HUES64 (cell line): ENCODE data around the gene VPS13C. TPM values are rescaled to one million over a fixed set of nuclear protein-coding genes. Genes with fewer than 3 reads are reported as not detected.

Experiments used
- H3K27ac ChIP-seq: 2 replicates; pipeline ENCODE4 v1.7.0; 2013; ENCODE audit warnings: low read depth, low read length, inconsistent platforms
- H3K27me3 ChIP-seq: 2 replicates; pipeline ENCODE4 v1.6.1; 2013; ENCODE audit warnings: mild to moderate bottlenecking, low read length; ENCODE audit not compliant: insufficient read depth
- H3K36me3 ChIP-seq: 2 replicates; pipeline ENCODE4 v1.6.1; 2013; ENCODE audit warnings: mild to moderate bottlenecking, low read length; ENCODE audit not compliant: insufficient read depth
- H3K4me1 ChIP-seq: 2 replicates; pipeline ENCODE4 v1.6.1; 2013; ENCODE audit warnings: mild to moderate bottlenecking, low read length, moderate library complexity; ENCODE audit not compliant: insufficient read depth
- H3K4me3 ChIP-seq: 2 replicates; pipeline ENCODE4 v1.5.1; 2013; ENCODE audit warnings: mild to moderate bottlenecking, low read length, moderate library complexity
- H3K9ac ChIP-seq: 2 replicates; pipeline ENCODE4 v1.6.1; 2013; ENCODE audit warnings: mild to moderate bottlenecking, low read depth, low read length
- H3K9me3 ChIP-seq: 2 replicates; pipeline ENCODE4 v1.6.1; 2013; ENCODE audit warnings: low read depth, low read length; ENCODE audit not compliant: insufficient read depth
- WGBS: fragments of 150-250, 120-280 bp; methylation state at CpG from one replicate; pipeline ENCODE4 v1.1.7; 2013; ENCODE audit warnings: missing lambda C conversion rate; 5-methylcytosine and 5-hydroxymethylcytosine counted together
- polyA plus RNA-seq, 2 experiments: library from polyadenylated mRNA; stranded (reverse); fragments of 50-300 nt; gene quantifications; one replicate each; pipeline ENCODE4 v1.2.3, GENCODE V29; 2013

VPS13C gene, protein sequence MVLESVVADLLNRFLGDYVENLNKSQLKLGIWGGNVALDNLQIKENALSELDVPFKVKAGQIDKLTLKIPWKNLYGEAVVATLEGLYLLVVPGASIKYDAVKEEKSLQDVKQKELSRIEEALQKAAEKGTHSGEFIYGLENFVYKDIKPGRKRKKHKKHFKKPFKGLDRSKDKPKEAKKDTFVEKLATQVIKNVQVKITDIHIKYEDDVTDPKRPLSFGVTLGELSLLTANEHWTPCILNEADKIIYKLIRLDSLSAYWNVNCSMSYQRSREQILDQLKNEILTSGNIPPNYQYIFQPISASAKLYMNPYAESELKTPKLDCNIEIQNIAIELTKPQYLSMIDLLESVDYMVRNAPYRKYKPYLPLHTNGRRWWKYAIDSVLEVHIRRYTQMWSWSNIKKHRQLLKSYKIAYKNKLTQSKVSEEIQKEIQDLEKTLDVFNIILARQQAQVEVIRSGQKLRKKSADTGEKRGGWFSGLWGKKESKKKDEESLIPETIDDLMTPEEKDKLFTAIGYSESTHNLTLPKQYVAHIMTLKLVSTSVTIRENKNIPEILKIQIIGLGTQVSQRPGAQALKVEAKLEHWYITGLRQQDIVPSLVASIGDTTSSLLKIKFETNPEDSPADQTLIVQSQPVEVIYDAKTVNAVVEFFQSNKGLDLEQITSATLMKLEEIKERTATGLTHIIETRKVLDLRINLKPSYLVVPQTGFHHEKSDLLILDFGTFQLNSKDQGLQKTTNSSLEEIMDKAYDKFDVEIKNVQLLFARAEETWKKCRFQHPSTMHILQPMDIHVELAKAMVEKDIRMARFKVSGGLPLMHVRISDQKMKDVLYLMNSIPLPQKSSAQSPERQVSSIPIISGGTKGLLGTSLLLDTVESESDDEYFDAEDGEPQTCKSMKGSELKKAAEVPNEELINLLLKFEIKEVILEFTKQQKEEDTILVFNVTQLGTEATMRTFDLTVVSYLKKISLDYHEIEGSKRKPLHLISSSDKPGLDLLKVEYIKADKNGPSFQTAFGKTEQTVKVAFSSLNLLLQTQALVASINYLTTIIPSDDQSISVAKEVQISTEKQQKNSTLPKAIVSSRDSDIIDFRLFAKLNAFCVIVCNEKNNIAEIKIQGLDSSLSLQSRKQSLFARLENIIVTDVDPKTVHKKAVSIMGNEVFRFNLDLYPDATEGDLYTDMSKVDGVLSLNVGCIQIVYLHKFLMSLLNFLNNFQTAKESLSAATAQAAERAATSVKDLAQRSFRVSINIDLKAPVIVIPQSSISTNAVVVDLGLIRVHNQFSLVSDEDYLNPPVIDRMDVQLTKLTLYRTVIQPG (N-terminal part only)
- 4.3 TPM for polyA plus RNA-seq (2013, experiment 1 of 2)
- polyA plus RNA-seq (2013, experiment 2 of 2), result 5.7 TPM

DNA sequence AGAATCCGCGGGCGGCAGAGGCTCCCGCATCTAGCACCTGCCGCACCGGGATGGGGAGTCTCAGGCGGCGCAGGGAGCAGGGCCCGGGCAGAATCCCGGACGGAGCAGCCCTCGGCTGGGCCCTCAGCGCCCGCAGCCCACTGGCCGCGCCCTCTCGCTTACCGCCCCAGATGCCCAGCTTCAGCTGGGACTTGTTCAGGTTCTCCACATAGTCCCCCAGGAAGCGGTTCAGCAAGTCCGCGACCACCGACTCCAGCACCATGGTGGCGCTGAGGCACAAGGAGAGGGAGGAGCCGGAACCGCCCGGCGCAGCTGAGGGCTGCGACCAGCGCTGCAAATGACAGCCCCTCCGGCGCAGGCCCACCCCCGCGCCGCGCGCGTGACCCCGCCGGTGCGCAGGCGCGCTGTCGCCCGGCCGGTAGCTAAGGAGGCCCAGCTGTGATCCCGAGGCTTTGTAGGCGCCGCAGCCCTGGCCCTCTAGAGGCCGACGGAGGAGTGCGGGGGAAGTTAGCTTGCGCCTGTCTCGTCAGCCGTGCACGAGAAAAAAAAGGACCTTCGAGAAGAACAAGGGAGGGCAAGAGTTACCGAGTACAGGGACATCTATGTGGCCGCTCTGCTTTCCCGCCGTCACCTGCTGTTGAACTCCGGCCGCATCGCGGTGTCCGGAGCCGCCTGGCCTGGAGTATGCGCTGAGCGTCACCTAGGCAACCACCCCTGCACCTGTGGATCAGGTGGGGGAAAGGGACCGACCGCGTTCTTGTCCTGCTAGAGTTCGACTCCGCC is at the start of gene VPS13C:
TSS of gene VPS13C (minus strand) at position 335 of the 783 bp plus-strand sequence. CDS start at position 262, 73 bp downstream.
- H3K4me1 ChIP-seq, result peaks cover 6% of the 10 kb centered on the region; the same call in 1 of the 2 replicates
- peaks cover 57% of the 10 kb centered on the region for H3K27me3 ChIP-seq
- H3K9ac ChIP-seq, result peak within 1 kb of the TSS; percentile 61
- under 1% methylated on average over 73 of the region's 73 CpGs for WGBS
- H3K9me3 ChIP-seq, result no peaks in the 10 kb centered on the region
- no peak within 1 kb of the TSS for H3K27ac ChIP-seq
- peak within 1 kb of the TSS; percentile 84 for H3K4me3 ChIP-seq
- H3K36me3 ChIP-seq, result no peaks in the 10 kb centered on the region

DNA sequence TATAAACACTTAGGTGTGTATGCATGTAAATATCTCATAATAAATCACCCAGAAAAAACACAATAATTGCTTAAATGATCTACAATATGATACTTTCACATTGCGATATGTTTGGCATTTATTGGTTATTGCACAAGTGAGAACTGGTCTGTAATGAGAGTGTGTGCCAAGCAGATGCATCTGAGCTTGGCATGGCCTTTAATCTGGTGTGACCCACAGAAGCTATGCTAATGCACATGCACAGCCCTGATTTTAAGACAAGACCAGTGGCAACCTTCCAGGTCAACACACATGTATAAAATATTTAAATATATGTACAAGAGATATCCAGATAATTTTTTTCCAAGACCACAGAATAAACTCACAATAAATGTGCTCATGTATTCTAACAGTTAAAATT is 49.2 kb upstream of the VPS13C start:
- Histone ChIP-seq H3K9ac (no peak overlapping the region), H3K4me3 (no peak overlapping the region), H3K4me1 (no peaks in the 10 kb centered on the region; the same call in 1 of the 2 replicates), H3K9me3 (no peaks in the 10 kb centered on the region), H3K27ac (no peak overlapping the region), H3K27me3 (no peaks in the 10 kb centered on the region), H3K36me3 (no peaks in the 10 kb centered on the region)
- WGBS, result 100% methylated on average over 1 of the region's 1 CpG

DNA sequence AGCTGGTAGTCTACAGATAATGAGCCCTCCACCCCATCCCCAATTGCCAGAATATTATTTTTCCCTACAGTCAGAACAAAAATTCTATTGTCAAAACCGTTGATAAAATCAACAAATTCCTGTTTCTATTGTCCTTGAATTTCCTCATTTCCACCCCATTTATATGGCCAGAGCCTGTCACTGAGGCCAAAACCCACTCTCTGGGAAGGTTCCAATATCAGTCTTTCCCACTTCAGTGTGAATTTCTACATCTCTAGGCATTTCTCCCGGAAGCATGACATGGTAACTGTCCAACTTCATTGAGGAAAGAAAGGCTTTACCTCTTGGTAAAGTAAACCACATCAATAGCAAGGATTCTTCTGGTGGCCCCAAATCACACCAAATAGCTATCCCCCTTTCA is 48.2 kb upstream of the VPS13C start:
- Histone ChIP-seq H3K4me3 (no peak overlapping the region), H3K9me3 (no peaks in the 10 kb centered on the region), H3K27ac (no peak overlapping the region), H3K27me3 (no peaks in the 10 kb centered on the region), H3K36me3 (no peaks in the 10 kb centered on the region), H3K4me1 (no peaks in the 10 kb centered on the region; the same call in 1 of the 2 replicates), H3K9ac (no peak overlapping the region)
- WGBS, result 89% methylated on average over 2 of the region's 2 CpGs

DNA sequence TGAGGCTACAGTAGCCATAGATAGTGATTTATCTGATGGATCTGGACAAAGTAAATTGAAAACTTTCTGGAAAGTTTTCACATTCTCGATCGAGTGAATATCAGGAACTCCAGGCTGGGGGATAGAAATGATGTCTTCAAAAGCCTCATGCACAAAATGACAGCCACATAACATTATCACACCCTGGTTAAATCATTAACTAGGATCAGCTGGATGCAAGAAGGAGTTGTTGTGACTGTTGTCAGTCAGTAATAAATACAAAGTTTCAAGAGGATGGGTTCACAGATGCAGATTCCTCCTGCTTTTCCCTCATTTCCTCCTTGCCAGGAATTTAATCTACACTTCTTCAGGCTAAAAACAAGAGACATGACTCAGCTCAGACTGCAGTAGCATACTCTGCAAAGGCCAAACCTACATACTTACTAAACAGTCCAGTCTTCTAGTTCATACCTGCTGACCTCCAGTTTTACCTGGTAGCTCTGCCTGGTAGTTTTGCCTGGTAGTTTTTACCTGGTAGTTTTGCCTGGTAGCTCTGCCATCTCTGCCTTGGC is 47.4 kb upstream of the VPS13C start:
- Histone ChIP-seq H3K27ac (no peak overlapping the region), H3K27me3 (no peaks in the 10 kb centered on the region), H3K4me3 (no peak overlapping the region), H3K9ac (no peak overlapping the region), H3K9me3 (no peaks in the 10 kb centered on the region), H3K4me1 (no peaks in the 10 kb centered on the region; the same call in 1 of the 2 replicates), H3K36me3 (no peaks in the 10 kb centered on the region)
- WGBS, result 91% methylated on average over 2 of the region's 2 CpGs

DNA sequence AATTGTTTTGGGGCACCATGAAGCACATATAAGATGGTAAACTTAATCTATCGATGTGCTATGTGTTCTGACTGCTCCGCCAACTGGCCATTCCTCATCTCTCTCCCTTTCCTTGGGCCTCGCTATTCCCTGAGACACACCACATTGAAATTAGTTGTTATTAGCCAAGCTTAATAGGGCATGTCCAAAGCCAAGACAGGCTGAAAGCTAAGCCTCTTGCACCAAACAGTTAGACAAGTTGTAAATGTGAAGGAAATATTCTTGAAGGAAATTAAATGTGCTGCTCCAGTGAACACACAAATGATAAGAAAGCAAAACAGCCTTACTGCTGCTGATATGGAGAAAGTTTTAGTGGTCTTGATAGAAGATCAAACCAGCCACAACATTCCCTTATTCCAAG is 45.8 kb upstream of the VPS13C start:
- H3K27ac ChIP-seq, result no peak overlapping the region
- no peaks in the 10 kb centered on the region; the same call in 1 of the 2 replicates for H3K4me1 ChIP-seq
- no peak overlapping the region for H3K4me3 ChIP-seq
- no peak overlapping the region for H3K9ac ChIP-seq
- H3K9me3 ChIP-seq, result no peaks in the 10 kb centered on the region
- WGBS, result 97% methylated on average over 3 of the region's 3 CpGs
- no peaks in the 10 kb centered on the region for H3K27me3 ChIP-seq
- no peaks in the 10 kb centered on the region for H3K36me3 ChIP-seq

DNA sequence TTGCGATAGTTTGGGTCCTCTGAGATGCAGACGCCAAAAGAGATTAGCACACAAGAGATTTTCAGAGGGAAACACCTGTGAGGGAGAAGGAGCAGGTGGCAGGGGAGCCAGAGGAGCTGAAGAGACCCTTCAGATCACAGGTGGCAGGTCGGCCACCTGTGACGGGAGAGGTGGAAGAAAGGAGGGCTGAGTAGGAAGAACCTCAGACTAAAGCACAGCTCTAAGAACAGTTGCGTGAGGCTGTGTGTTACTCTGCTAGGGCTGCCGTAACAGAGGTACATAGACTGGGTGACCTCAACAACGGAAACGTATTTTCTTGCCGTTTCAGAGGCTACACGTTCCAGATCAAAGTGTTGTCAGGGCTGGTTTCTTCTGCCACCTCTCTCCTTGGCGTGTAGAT is 45.0 kb upstream of the VPS13C start:
- H3K36me3 ChIP-seq, result no peaks in the 10 kb centered on the region
- no peaks in the 10 kb centered on the region; the same call in 1 of the 2 replicates for H3K4me1 ChIP-seq
- H3K27me3 ChIP-seq, result no peaks in the 10 kb centered on the region
- H3K27ac ChIP-seq, result no peak overlapping the region
- whole genome bisulfite sequencing, result 95% methylated on average over 11 of the region's 11 CpGs
- no peaks in the 10 kb centered on the region for H3K9me3 ChIP-seq
- H3K4me3 ChIP-seq, result no peak overlapping the region
- no peak overlapping the region for H3K9ac ChIP-seq

DNA sequence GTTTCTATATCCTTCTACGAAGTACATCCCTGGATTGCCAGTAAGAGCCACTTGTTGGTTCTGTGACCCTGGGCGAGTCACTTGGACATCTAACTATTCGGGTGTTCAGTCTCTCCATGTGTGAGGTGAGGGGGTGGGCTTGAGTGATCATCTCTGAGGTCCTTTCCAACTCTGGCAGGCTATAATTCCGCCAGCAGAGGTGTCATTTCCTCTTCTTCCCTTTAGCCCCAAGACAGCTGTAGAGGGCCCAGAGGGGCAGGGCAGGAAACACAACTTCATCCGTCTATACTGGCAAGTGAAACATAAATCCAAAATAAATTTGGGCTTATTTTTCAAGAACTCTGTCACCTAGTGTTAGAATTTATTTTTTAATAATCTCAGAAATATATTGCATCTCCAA is 44.6 kb upstream of the VPS13C start:
- Histone ChIP-seq H3K4me3 (no peak overlapping the region), H3K36me3 (no peaks in the 10 kb centered on the region), H3K9ac (no peak overlapping the region), H3K27me3 (no peaks in the 10 kb centered on the region), H3K27ac (no peak overlapping the region), H3K9me3 (no peaks in the 10 kb centered on the region), H3K4me1 (no peaks in the 10 kb centered on the region; the same call in 1 of the 2 replicates)
- 92% methylated on average over 5 of the region's 5 CpGs for WGBS

DNA sequence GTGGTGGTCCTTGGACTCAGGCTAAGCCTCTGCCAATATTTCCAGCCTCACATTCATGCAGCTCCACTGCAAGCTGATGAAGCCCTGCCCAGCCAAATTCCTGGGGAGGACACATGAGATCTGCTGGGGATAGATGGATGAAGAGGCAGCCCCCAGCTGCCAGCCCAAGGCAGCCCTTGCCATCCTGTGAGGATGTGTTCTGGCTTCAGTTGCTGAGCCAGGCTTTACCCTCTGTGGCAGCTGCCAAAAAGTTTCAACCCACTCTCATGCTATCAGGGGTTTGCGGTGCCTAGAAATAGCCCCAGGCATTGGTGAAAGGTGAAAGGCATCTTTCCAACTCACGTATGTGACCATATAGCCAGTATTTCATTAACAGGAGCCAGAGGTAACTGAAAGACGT is 44.2 kb upstream of the VPS13C start:
- no peak overlapping the region for H3K4me3 ChIP-seq
- no peaks in the 10 kb centered on the region; the same call in 1 of the 2 replicates for H3K4me1 ChIP-seq
- no peaks in the 10 kb centered on the region for H3K36me3 ChIP-seq
- no peak overlapping the region for H3K27ac ChIP-seq
- H3K27me3 ChIP-seq, result no peaks in the 10 kb centered on the region
- H3K9me3 ChIP-seq, result no peaks in the 10 kb centered on the region
- 95% methylated on average over 3 of the region's 3 CpGs for WGBS
- no peak overlapping the region for H3K9ac ChIP-seq

DNA sequence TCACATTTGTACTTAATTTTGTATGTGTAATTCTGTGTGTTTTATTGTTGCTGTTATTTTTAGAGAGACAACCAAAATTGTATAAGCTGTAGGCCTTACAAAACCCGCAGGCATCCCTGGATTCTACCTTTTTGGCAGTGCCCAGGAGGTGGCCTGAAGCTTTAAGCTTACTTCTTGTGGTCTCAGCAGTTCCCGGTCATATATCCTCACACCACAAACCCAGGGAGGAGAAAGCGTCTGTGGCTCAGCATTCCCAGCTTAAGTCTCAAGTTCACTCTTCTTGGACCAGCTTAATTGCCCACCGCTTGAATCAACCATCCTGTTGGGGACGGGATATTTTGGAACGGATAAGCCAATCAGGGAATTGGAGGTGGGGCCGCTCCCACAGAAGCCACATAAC is 43.2 kb upstream of the VPS13C start:
- H3K9me3 ChIP-seq, result no peaks in the 10 kb centered on the region
- no peaks in the 10 kb centered on the region for H3K36me3 ChIP-seq
- H3K27ac ChIP-seq, result no peak overlapping the region
- 95% methylated on average over 7 of the region's 7 CpGs for WGBS
- H3K9ac ChIP-seq, result no peak overlapping the region
- H3K4me3 ChIP-seq, result no peak overlapping the region
- H3K4me1 ChIP-seq, result no peaks in the 10 kb centered on the region; the same call in 1 of the 2 replicates
- no peaks in the 10 kb centered on the region for H3K27me3 ChIP-seq

DNA sequence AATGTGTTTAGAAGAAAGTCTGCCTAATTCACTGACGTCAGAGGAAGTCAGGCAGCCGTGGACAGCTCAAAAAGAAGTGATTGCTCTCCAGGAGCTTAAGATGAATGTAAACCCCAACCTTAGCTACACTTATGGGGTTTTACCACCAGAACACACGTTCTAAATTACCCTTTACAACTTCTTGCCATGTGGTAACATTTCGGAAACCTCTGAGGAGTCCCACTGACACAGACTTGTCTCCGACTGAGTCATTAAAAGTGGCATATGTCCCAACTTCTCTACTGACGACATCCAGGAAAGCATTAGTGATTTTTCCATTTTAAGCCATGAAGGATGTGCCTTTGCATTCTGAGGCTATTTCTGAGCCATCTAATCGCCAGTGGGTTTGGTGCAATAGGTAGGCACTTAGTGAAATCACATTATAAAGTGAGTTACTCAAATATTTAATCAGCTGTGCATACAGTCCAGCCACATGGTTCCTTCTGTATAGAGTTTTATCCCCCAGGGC is 38.9 kb upstream of the VPS13C start:
- H3K27me3 ChIP-seq, result no peaks in the 10 kb centered on the region
- H3K27ac ChIP-seq, result no peak overlapping the region
- no peaks in the 10 kb centered on the region for H3K9me3 ChIP-seq
- no peak overlapping the region for H3K4me3 ChIP-seq
- 88% methylated on average over 7 of the region's 7 CpGs for WGBS
- no peak overlapping the region for H3K9ac ChIP-seq
- no peaks in the 10 kb centered on the region for H3K36me3 ChIP-seq
- no peaks in the 10 kb centered on the region for H3K4me1 ChIP-seq
